GM03348 (cell line): ENCODE data around the gene OCA2.

Source experiments
- DNase-seq: peaks from one replicate; pipeline ENCODE4 v3.0.0; 2012; ENCODE audit warnings: low spot score

The OCA2 gene

GRCh38 chr15:27813139-27813538, 286.0 kb downstream of the OCA2 start:
- DNase-seq, result no peak

GRCh38 chr15:27808182-27808581, 290.9 kb downstream of the OCA2 start:
- DNase-seq, result no peak

- no peak for DNase-seq
These were observed 291.8 kb downstream of the OCA2 start for GRCh38 chr15:27807335-27807734.

- DNase-seq, result no peak
These were observed 292.7 kb downstream of the OCA2 start for GRCh38 chr15:27806396-27806795.

- DNase-seq, result no peak
These were observed 293.6 kb downstream of the OCA2 start for GRCh38 chr15:27805261-27806220.

GRCh38 chr15:27804569-27805260, 294.4 kb downstream of the OCA2 start:
- DNase-seq, result no peak

GRCh38 chr15:27798807-27799206, 300.3 kb downstream of the OCA2 start:
- no peak for DNase-seq

- DNase-seq, result no peak
These were observed 301.4 kb downstream of the OCA2 start for GRCh38 chr15:27797765-27798164.

GRCh38 chr15:27796405-27797320, 302.5 kb downstream of the OCA2 start:
- DNase-seq, result no peak

GRCh38 chr15:27792756-27793264, 306.3 kb downstream of the OCA2 start:
- no peak for DNase-seq

- no peak for DNase-seq
These were observed 308.8 kb downstream of the OCA2 start for GRCh38 chr15:27790270-27790669.

GRCh38 chr15:27787931-27788330, 311.2 kb downstream of the OCA2 start:
- no peak for DNase-seq

GRCh38 chr15:27784107-27784506, 315.0 kb downstream of the OCA2 start:
- DNase-seq, result no peak

- DNase-seq, result no peak
These were observed 315.4 kb downstream of the OCA2 start for GRCh38 chr15:27783678-27784077.

GRCh38 chr15:27782125-27782524, 317.0 kb downstream of the OCA2 start:
- no peak for DNase-seq

GRCh38 chr15:27776501-27776900, 322.6 kb downstream of the OCA2 start:
- no peak for DNase-seq

GRCh38 chr15:27774638-27775037, 324.5 kb downstream of the OCA2 start:
- DNase-seq, result no peak

- DNase-seq, result no peak
These were observed 324.9 kb downstream of the OCA2 start for GRCh38 chr15:27774191-27774590.

- DNase-seq, result no peak
These were observed 327.2 kb downstream of the OCA2 start for GRCh38 chr15:27771892-27772291.

GRCh38 chr15:27770769-27771554, 328.2 kb downstream of the OCA2 start:
- no peak for DNase-seq

- DNase-seq, result no peak
These were observed 329.0 kb downstream of the OCA2 start for GRCh38 chr15:27770086-27770607.
